DMS 273 (cell line): ENCODE measurements around the gene SHB.

Experiments
- DNase-seq: peaks from one replicate; lab custom pipeline; 2025; ENCODE audit not compliant: unreplicated experiment; lab: John Stamatoyannopoulos, UW

Gene SHB

GRCh38 chr9:37939575-37940095, 129.4 kb downstream of the SHB start:
- DNase-seq = no peak

- DNase-seq = peak; percentile 43
Observed at GRCh38 chr9:37938121-37938891, 130.7 kb downstream of the SHB start.

DNA sequence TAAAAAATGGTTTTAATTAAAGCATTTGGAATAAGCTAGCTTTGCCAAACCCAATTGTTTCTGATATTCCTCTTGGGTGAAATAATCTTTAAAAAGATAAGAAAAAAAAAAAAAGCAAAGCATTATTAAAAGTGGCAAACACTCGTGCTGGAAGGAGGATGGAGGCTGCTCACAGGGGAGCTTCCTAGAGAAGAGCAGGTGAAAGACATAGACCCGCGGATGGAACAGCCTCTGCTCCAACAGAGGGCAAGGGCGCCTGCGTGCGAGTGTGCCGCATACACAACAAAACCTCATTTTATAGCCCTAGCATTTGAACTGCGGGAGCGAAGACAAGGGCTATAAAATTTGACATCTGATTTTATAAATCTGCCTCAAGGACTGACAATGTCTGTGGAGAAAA, 131.7 kb downstream of the SHB start:
- DNase-seq = no peak

DNA sequence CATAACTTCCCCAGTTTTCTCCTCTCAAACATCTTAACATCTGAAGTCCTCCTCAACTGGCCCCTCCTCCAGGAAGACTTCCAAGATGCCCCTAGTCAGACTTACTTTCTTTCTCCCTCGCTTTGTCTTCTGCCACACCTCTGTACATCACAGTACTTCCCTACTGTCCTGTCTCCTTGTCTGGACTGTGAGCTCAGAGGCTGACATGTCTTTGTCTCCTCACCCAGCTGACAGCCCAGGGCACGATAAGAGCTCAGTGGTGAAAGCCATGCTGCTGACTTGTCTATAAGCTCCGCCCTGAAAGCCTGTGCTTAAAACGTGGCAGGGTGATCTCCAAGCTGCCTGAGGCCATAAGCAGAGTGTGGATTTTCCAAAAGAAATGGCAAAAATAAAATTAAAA, 132.1 kb downstream of the SHB start:
- DNase-seq = no peak

DNA sequence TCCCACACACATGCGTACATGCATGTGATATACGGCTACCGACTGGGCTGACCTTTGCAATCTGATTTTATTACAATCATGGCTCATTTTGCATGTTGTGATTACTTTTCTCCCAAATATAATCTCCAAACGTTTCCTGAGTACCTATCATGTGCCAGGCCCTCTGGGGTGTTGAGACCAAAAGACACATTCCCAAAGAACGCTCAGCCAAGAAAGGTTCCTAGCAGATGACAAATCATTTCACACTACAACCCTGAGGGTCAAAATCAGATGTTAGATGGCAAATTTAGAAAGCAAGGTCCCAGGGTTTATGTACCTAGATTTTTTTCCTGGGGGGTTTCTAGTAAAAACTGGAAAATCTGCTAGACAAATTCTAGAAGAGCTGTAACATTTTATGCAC, 132.7 kb downstream of the SHB start:
- DNase-seq = no peak

DNA sequence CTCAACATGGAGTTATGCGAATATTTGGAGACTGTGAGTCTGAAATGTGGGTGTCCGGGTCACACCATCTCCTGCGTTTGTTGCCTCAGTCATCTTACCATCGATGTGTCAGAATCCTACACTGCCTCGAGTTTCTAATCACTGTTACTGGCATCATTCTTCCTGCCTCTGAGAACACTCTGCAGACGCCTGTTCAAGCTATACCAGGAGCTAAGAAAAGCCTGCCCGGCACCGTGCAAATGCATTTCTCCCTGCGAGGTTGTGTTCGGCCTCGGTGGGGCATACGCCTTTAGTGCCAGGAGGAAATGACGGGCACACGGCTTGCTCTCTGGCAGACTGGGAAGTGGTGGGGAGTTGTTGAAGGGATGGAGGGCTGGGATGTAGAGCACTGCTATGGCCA, 133.9 kb downstream of the SHB start:
- DNase-seq = no peak

DNA sequence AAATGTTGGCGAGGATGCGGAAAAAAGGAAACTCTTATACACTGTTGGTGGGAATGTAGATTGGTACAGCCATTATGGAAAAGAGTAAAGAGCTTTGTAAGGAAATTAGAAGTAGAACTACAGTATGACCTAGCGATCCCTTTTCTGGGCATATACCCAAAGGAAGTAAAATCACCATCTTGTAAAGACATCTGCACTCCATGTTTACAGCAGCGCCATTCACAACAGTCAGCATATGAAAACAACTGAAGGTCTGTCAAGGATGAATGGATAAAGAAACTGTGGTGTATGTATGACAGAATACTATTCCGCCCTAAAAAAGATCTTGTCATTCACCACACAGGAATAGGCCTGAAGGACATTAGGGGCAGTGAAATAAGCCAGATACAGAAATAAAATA, 137.4 kb downstream of the SHB start:
- DNase-seq = no peak

GRCh38 chr9:37929441-37929895, 139.6 kb downstream of the SHB start:
- DNase-seq = no peak

DNA sequence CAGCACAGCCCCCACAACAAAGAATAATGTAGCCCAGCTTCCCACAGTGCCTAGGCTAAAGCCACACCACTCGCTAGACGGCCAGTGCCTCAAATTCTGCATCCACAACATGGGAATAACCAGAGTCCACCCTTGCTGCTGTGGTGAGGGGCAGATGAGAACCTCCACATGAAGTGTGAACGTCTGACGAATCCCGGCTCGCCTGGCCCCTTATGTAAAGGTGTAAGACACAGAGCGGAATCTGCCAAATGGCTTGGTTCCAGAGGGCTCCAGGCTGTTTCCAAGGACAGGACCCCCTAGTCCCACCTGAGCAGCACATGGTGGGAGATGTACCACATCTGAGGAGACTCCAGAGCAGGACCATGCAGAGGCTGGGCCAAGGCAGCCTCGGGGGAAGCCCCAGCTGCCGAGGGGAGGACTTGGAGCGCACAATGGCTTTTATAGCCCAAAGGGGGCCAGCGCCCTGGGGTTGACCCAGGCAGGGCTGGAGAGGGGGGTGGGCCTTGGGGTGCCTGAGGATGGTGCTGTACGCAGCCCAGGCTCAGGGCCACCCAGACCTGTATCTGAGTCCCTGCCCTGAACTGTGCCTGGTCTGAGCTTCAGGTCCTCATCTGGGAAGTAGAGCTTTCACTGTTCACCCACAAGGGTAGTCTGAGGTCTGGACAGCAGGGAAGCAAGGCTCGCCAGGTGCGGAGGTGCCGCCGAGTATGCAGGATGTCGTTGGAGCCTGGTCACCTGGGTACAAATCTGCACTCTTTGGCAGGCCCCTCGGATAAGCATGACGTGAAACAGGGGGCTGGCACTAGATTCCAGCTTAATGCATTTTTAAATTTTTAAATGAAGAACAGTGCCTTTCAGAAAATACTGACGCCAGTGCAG, 140.2 kb downstream of the SHB start:
- no peak for DNase-seq

GRCh38 chr9:37927601-37928551, 141.2 kb downstream of the SHB start:
- no peak for DNase-seq

DNA sequence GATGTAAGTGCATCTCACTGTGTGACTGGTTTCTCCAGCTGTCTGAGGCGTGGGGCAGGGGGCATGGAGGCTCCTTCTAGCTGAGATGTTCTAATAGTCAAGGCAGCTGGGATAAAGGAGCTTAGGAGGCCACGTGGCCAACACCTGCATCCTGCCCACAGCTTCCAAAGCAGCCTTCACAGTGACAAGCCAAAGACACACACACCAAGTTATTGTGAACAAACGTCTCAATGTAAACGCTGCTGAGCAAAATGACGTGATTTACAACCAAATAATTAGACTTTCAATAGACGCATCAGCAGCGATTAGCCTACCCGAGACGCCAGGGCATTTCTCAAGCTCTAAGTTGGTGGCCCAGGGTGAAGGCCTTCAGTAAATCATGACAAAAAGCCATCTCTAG, 141.9 kb downstream of the SHB start:
- DNase-seq = no peak

DNA sequence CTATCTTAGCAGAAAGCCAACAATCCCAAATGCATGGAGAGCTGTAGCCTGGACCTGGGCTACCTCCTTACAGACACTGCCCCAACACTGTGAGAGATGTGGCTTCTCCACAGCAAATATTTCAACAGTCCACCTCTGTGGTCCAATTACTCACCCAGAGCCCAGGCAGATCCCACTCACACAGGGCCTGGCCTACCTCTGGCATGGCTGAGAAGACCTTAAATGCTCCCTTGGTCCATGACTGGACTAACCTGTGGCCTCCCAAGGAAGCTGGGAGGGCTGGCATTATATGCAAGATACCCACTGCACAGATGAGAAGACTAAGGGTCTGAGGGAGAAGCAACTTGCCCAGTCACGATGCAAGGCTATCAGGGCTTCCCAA, 142.3 kb downstream of the SHB start:
- no peak for DNase-seq

GRCh38 chr9:37925786-37926736, 143.0 kb downstream of the SHB start:
- DNase-seq = no peak

DNA sequence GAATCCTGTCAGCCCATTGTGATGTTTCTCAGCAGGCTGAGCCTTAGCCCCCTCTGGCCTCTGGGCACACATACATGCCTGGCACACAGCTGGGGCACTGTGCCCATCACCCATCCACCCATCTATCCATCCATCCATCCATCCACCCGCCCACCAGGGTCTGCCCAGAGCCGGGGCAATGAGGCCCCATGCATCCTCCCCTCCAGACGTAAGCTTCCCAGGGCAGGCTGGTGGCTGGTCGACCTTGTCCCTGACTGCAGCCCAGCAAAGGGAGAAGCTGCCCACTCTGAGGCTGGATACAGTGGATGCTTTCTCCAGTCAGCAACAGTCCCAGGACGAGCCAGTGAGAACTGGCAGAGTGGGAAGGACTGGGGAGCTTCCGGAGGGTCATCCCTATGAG, 144.0 kb downstream of the SHB start:
- no peak for DNase-seq

DNA sequence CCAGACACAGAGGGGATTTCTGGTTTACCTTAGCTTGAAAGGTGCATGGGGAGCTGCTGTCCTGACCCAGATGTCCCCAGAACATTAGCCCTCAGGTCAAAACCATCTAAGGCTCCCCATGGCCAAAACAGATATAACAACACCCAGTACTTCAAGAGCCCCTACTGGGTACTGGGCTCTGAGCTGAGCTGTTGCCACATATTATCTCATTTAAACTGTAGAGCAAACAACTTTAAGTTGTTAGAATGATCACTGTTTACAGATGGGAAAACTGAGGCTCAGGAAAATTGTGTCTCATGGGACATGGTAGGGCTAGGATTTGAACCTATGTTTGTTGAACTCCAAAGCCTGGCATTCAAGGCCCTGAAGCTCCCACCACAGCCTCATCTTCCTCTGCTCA, 144.5 kb downstream of the SHB start:
- DNase-seq = no peak

GRCh38 chr9:37923796-37924427, 145.1 kb downstream of the SHB start:
- no peak for DNase-seq

- DNase-seq = no peak
Observed at GRCh38 chr9:37923118-37923795, 145.8 kb downstream of the SHB start.

DNA sequence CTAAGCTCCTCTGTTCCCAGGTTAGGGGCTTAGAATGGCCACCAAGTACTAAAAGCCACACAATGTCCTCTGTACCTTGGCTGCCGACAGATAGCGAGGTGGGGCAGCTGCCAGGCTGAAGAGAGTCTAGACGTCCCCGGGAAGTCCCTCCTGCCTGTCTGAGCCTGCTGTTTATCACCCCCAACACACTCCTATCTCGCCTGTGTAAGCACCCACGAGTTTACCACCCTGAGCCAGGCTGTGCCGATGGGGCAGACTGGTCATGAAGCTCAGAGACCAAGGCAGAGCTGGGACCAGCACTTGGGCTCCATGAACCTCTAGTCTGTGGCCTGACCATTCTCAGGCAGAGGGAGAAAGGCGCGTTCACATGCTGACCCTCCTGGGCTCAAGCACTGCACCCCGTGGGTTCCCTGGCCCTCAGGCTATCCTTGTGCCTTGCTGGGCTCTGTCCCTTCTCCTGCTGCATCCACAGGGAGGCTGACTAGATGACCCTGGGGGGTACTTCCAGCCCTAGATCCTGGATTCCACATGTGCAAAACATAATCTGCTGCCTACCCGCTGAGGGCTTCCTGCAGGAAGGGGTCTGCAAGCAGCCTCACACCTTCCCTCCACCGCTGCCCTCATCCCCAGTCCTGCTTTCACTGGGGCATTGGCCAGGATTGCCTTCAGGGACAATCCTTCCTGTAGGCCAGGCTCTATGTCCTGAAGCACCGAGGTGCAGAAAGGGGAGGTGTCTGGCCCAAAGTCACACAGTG, 146.5 kb downstream of the SHB start:
- no peak for DNase-seq
